H9 (cell line): ENCODE data around the gene CAPN8. TPM values are rescaled to one million over a fixed set of nuclear protein-coding genes. Genes with fewer than 3 reads are reported as not detected.

ENCODE experiments used
- DNase-seq: peaks from one replicate; pipeline ENCODE4 v3.0.0-alpha.2; 2017
- H2AFZ ChIP-seq: one replicate; pipeline ENCODE4 v1.6.1; 2013; ENCODE audit warnings: mild to moderate bottlenecking, low read length, control low read depth, moderate library complexity
- H2AK5ac ChIP-seq: 2 replicates; pipeline ENCODE4 v1.6.1; 2013; ENCODE audit warnings: low read length, control low read depth, mixed read lengths; ENCODE audit not compliant: insufficient read length
- H2BK120ac ChIP-seq: one replicate; pipeline ENCODE4 v1.6.1; 2013; ENCODE audit warnings: low read depth, mild to moderate bottlenecking, low read length, control low read depth, inconsistent platforms; ENCODE audit not compliant: poor library complexity, severe bottlenecking
- H2BK12ac ChIP-seq: 2 replicates; pipeline ENCODE4 v1.6.1; 2013; ENCODE audit warnings: low read length, control low read depth, mixed read lengths, low read depth; ENCODE audit not compliant: insufficient read length
- H2BK15ac ChIP-seq: 2 replicates; pipeline ENCODE4 v1.6.1; 2013; ENCODE audit warnings: low read depth, low read length, control low read depth
- H2BK20ac ChIP-seq: one replicate; pipeline ENCODE4 v1.6.1; 2013; ENCODE audit warnings: low read depth, mild to moderate bottlenecking, low read length, control low read depth, inconsistent platforms; ENCODE audit not compliant: poor library complexity, severe bottlenecking
- H2BK5ac ChIP-seq: 2 replicates; pipeline ENCODE4 v1.6.1; 2013; ENCODE audit warnings: low read length, control low read depth, mixed read lengths; ENCODE audit not compliant: insufficient read length
- H3K14ac ChIP-seq: 2 replicates; pipeline ENCODE4 v1.6.1; 2013; ENCODE audit warnings: low read length, control low read depth; ENCODE audit not compliant: insufficient read depth
- H3K18ac ChIP-seq: 2 replicates; pipeline ENCODE4 v1.6.1; 2013; ENCODE audit warnings: low read depth, mild to moderate bottlenecking, mixed read lengths, low read length, control low read depth; ENCODE audit not compliant: insufficient read length
- H3K23ac ChIP-seq: 2 replicates; pipeline ENCODE4 v1.6.1; 2013; ENCODE audit warnings: low read length, control low read depth, mixed read lengths, low read depth; ENCODE audit not compliant: insufficient read length
- H3K23me2 ChIP-seq: 2 replicates; pipeline ENCODE4 v1.6.1; 2013; ENCODE audit warnings: low read depth, mild to moderate bottlenecking, mixed read lengths, low read length, control low read depth; ENCODE audit not compliant: insufficient read length, poor library complexity, severe bottlenecking
- H3K27ac ChIP-seq: 2 replicates; pipeline ENCODE4 v1.5.1; 2013; ENCODE audit warnings: low read length, control low read depth, mixed read lengths, low read depth; ENCODE audit not compliant: insufficient read length
- H3K27me3 ChIP-seq: 2 replicates; pipeline ENCODE4 v1.6.1; 2013; ENCODE audit warnings: low read length, control low read depth, inconsistent platforms; ENCODE audit not compliant: insufficient read depth
- H3K4ac ChIP-seq: 2 replicates; pipeline ENCODE4 v1.6.1; 2013; ENCODE audit warnings: low read depth, mild to moderate bottlenecking, control low read depth, inconsistent platforms, low read length, moderate library complexity
- H3K4me1 ChIP-seq: 2 replicates; pipeline ENCODE4 v1.6.1; 2013; ENCODE audit warnings: low read length, control low read depth, inconsistent platforms; ENCODE audit not compliant: insufficient read depth
- H3K4me2 ChIP-seq: 2 replicates; pipeline ENCODE4 v1.6.1; 2013; ENCODE audit warnings: low read length, control low read depth, mixed read lengths; ENCODE audit not compliant: insufficient read length, insufficient read depth
- H3K56ac ChIP-seq: 2 replicates; pipeline ENCODE4 v1.6.1; 2013; ENCODE audit warnings: low read depth, mild to moderate bottlenecking, mixed read lengths, low read length, control low read depth; ENCODE audit not compliant: insufficient read length
- H3K79me1 ChIP-seq: 2 replicates; pipeline ENCODE4 v1.6.1; 2013; ENCODE audit warnings: low read depth, mild to moderate bottlenecking, moderate library complexity, low read length, control low read depth, inconsistent platforms; ENCODE audit not compliant: insufficient read depth, poor library complexity, severe bottlenecking
- H3K79me2 ChIP-seq: 2 replicates; pipeline ENCODE4 v1.6.1; 2013; ENCODE audit warnings: low read length, control low read depth, inconsistent platforms; ENCODE audit not compliant: insufficient read depth
- H3K9ac ChIP-seq: 2 replicates; pipeline ENCODE4 v1.6.1; 2013; ENCODE audit warnings: low read length, control low read depth, mixed read lengths; ENCODE audit not compliant: insufficient read length; ENCODE audit errors: extremely low read depth
- H3K9me3 ChIP-seq: one replicate; pipeline ENCODE4 v1.6.1; 2013; ENCODE audit warnings: low read depth, low read length, inconsistent platforms; ENCODE audit not compliant: control insufficient read depth
- H3T11ph ChIP-seq: one replicate; pipeline ENCODE4 v1.6.1; 2013; ENCODE audit warnings: mild to moderate bottlenecking, low read length, control low read depth, inconsistent platforms
- H4K20me1 ChIP-seq: one replicate; pipeline ENCODE4 v1.6.1; 2013; ENCODE audit not compliant: control insufficient read depth, insufficient read length, insufficient read depth
- H4K5ac ChIP-seq: 2 replicates; pipeline ENCODE4 v1.6.1; 2013; ENCODE audit warnings: low read depth, mild to moderate bottlenecking, mixed read lengths, low read length, control low read depth; ENCODE audit not compliant: insufficient read length
- H4K8ac ChIP-seq: replicated peaks from 2 replicates; pipeline ENCODE4 v1.6.1; 2013; ENCODE audit warnings: low read length, control low read depth, mixed read lengths, low read depth; ENCODE audit not compliant: insufficient read length
- H4K91ac ChIP-seq: 2 replicates; pipeline ENCODE4 v1.6.1; 2013; ENCODE audit warnings: low read depth, mild to moderate bottlenecking, moderate library complexity, mixed read lengths, low read length, control low read depth; ENCODE audit not compliant: insufficient read length
- H3K27ac Mint-ChIP-seq, 3 experiments: 2 replicates in 2 of 3; 3 replicates in 1 of 3; pipeline ENCODE4 v1.8.0; 2020 to 2021; ENCODE audit warnings: mixed read lengths in 3 of 3, mild to moderate bottlenecking in 1 of 3, moderate library complexity in 1 of 3
- H3K27me3 Mint-ChIP-seq: 2 replicates; pipeline ENCODE4 v1.8.0; 2021; ENCODE audit warnings: low read depth, mild to moderate bottlenecking, moderate library complexity, mixed read lengths
- H3K36me3 Mint-ChIP-seq, 3 experiments: 2 replicates in 2 of 3; 3 replicates in 1 of 3; pipeline ENCODE4 v1.8.0; 2020 to 2021; ENCODE audit warnings: low read depth in 3 of 3, mixed read lengths in 3 of 3; ENCODE audit not compliant: insufficient read depth in 1 of 3
- H3K4me1 Mint-ChIP-seq, 2 experiments: 2 replicates each; pipeline ENCODE4 v1.8.0; 2020; ENCODE audit warnings: mixed read lengths in 2 of 2
- H3K4me3 Mint-ChIP-seq, 2 experiments: 2 replicates in 1 of 2; 3 replicates in 1 of 2; pipeline ENCODE4 v1.8.0; 2020 to 2021; ENCODE audit warnings: mild to moderate bottlenecking in 2 of 2, mixed read lengths in 2 of 2, moderate library complexity in 1 of 2
- H3K9me3 Mint-ChIP-seq, 2 experiments: 2 replicates in 1 of 2; 3 replicates in 1 of 2; pipeline ENCODE4 v1.8.0; 2020; ENCODE audit warnings: mild to moderate bottlenecking in 2 of 2, mixed read lengths in 2 of 2, moderate library complexity in 1 of 2
- CTCF ChIP-seq: fragments of 200-600 bp; sonication (generic); conservative IDR thresholded peaks from 3 replicates; pipeline ENCODE4 v1.8.0; 2021; ENCODE audit warnings: antibody characterized with exemption, mild to moderate bottlenecking
- WGBS: extraction: QIAGEN DNeasy Blood & Tissue Kit; methylation state at CpG from one replicate; pipeline ENCODE4 v1.1.7; 2013; ENCODE audit warnings: missing lambda C conversion rate, low lambda C conversion rate, mixed read lengths; ENCODE audit not compliant: insufficient read length; ENCODE audit errors: extremely low coverage; 5-methylcytosine and 5-hydroxymethylcytosine counted together
- total RNA-seq: library from RNA; stranded (reverse); gene quantifications from 2 replicates; pipeline ENCODE4 v1.2.1, GENCODE V29; 2021

Gene CAPN8
- total RNA-seq, 1 experiment from 2014 or later, result not detected

- H3K9me3 Mint-ChIP-seq, result no peaks in the 10 kb centered on the region
- Histone ChIP-seq H2AFZ (no peak overlapping the region), H2AK5ac (no peak overlapping the region), H3K27ac (no peak overlapping the region), H3K4ac (no peak overlapping the region), H3K4me1 (no peaks in the 10 kb centered on the region), H2BK120ac (no peak overlapping the region), H3K79me2 (no peaks in the 10 kb centered on the region), H3K23me2 (no peaks in the 10 kb centered on the region), H2BK15ac (no peak overlapping the region), H3K56ac (no peak overlapping the region), H2BK12ac (no peak overlapping the region), H3K9ac (no peak overlapping the region), H3K9me3 (no peaks in the 10 kb centered on the region), H3K14ac (no peak overlapping the region), H4K5ac (no peak overlapping the region), H3K4me2 (no peak overlapping the region), H2BK20ac (no peak overlapping the region), H3K27me3 (no peaks in the 10 kb centered on the region), H4K91ac (no peak overlapping the region), H3K79me1 (no peaks in the 10 kb centered on the region), H4K8ac (no peak overlapping the region), H4K20me1 (no peaks in the 10 kb centered on the region), H3T11ph (no peak overlapping the region), H3K18ac (no peak overlapping the region), H2BK5ac (no peak overlapping the region), H3K23ac (no peak overlapping the region)
- peaks cover 13% of the 10 kb centered on the region in 2 experiments for H3K4me1 Mint-ChIP-seq
- H3K27ac Mint-ChIP-seq, result no peak overlapping the region
- H3K4me3 Mint-ChIP-seq, result no peak overlapping the region
- no peak for DNase-seq
- no CpG with 5 or more reads among the region's 10 CpGs for WGBS
- H3K36me3 Mint-ChIP-seq, result no peaks in the 10 kb centered on the region
- TF ChIP-seq CTCF, result no peak
- peaks cover 2% of the 10 kb centered on the region for H3K27me3 Mint-ChIP-seq
Measured at GRCh38 chr1:223621312-223621734, 44.2 kb downstream of the CAPN8 start.
